GM21717 (cell line): ENCODE data around the gene TRAK1.

Source experiments
- ATAC-seq: cut with Tn5 transposase; IDR thresholded peaks from one replicate; pipeline ENCODE4 v1.9.1; 2021; ENCODE audit warnings: mild to moderate bottlenecking, moderate library complexity; ENCODE audit not compliant: unreplicated experiment

Gene TRAK1

GRCh38 chr3:42066516-42067181 is 24.5 kb upstream of the TRAK1 start:
- ATAC-seq, result no peak

DNA sequence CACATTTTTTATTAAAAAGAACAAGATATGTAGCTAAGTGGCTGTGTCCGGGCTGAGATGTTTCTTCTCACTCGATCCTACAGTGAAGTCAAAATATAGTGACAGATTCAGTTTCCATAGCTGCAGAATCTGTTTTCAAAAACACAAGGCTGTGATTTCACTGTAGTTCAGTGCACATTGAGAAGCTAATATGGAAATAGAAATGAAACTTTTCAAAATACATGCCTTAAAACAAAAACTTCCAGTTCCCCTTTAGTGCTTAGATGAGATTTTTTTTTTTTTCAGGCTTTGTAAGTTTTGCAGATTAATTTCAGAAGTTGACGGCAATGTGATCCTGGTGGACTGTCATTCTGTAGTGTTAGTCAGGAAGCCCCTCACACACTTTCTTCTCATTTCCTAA is 23.8 kb upstream of the TRAK1 start:
- peak; percentile 86 for ATAC-seq

DNA sequence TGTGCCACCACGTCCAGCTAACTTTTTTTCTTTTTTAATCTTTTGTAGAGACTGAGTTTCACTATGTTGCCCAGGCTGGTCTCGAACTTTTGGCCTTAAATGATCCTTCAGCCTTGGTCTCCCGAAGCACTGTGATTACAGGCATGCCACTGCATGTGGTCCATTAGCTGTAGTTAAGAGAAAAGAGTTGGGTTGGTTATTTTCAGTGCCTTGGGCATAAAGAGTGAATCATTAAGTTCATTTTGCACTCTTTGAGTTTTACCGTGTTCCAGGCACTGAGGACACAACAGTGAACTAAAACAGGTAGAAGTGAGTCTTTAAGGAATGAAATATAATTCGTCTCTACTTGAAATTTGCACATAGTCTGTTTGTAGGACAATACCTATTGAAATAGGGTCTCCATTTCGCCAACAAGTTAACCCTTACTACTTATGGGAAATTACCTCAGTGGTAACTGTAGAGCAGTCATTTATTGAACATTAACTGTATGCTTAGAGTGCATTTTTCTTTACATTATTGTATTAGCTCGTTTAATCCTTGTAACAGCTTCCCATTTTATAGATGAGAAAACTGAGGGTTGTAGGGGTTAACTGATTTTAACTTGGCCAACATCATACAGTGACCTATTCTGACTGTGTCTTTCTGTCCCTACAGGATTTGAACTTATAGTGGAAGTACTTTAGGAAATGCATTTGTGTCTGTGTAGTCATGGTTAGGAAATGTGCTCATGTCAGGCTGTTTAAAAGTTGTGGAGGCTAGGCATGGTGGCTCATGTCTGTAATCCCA is 22.7 kb upstream of the TRAK1 start:
- ATAC-seq, result no peak

- no peak for ATAC-seq
Measured at GRCh38 chr3:42070089-42070488, 21.1 kb upstream of the TRAK1 start.

DNA sequence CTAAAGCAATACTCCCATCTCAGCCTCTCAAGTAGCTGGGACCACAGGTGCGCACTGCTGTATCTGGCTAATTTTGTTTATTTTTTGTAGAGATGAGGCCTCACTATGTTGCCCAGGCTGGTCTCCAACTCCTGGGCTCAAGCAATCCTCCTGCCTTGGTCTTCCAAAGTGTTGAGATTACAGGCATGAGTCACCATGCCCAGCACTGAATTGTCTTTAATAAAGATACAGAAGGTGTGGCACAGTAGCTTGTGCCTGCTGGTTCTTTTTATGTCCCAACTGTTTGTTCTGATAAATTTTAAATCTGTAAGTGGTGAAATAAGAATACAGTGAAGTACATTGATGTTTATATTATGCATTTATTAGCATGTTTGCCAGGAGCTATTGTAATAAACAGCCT is 20.6 kb upstream of the TRAK1 start:
- ATAC-seq, result no peak

- ATAC-seq, result peak; percentile 54
Measured at GRCh38 chr3:42071904-42072812, 19.0 kb upstream of the TRAK1 start.

- no peak for ATAC-seq
Measured at GRCh38 chr3:42072831-42073301, 18.3 kb upstream of the TRAK1 start.

DNA sequence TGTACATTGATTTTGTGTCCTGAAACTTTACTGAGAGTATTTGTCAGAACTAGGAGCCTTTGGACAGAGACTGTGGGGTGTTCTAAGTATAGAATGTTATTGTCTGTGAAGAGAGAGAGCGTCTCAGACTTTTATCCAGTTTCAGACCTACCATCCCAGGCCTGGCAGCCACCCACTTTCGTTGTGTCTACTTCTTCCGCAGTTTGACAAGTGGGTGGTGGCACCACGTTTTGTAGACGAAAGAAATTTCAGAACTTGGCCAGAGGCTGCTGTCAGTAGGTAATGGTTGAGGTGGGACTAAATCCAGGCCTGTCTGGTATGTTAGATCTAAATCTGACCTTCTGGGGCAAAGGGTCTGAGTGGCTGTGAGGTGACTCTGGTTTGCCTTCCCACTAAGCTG is 13.4 kb upstream of the TRAK1 start:
- ATAC-seq, result no peak

- ATAC-seq, result no peak
Measured at GRCh38 chr3:42078677-42079076, 12.5 kb upstream of the TRAK1 start.

DNA sequence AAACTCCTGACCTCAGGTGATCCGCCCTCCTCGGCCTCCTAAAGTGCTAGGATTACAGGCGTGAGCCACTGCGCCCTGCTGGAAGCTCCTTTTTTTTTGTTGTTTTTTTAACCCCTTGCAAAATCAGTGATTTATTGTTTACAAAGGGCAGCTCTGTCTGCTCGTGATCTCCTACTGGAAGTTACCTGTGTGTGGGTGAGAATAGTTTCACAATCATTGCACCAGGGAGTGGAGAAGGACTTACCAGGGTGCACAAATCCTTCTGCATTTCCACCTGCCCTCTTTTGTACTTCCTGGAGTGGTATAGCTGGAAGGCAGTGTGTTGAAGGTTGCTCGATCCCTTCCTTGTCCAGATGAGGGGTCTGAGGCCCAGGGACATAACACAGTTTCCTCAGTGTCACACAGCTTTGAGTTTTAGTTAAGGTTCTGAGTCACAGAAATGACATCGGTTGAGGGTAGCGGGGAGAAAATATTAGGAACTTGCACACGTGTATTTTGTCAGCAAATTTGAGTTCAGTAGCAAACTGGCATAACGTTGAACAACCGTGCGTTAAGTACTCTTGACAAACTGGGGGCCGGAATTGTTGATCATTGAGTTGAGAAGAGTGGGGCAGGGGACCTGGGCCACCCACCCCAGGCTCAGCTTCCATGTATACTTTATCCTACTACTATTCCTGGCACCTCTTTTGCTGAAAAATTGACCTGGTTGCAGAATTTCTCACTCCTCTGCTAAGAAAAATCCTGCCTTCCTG is 11.3 kb upstream of the TRAK1 start:
- ATAC-seq, result no peak

DNA sequence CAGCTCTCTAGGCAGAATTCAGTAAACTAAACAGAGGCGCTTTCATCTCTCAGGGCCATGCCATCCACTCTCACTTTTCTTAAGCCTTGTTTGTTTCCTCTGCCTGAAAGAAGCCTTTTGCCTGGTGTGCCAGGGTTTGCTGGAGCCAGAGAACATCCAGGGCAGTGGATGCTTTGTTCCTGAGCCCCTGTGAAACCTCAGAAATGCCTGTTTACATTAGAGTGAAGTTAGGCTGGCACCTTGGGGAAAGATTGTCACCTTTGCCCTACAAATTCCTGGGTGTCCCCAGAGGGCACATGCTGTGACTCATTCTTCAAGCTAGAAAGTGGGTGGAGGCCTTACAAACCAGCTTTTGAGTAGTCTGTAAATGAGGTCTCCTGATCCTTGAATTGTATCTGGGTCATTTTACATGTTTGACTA is 10.7 kb upstream of the TRAK1 start:
- no peak for ATAC-seq

- no peak for ATAC-seq
Measured at GRCh38 chr3:42081838-42082473, 9.2 kb upstream of the TRAK1 start.

DNA sequence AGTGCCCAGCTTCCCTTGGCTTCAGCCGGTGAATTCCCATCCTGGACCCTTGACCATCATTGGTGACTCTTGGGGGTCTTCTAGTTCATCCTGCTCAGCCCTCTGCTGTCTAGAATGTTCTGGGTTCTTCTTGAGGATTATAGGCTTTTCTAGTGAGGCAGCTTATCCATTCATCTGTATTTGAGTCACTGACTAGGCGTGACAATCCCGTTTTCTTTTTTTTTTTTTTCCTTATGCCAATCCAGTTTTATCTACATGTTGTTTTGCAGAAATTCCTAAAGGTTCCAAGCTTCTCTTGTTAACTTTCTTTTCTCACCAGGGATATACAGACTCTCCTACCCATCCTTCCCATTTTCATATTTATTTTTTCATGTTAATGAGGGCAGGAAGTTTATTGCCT is 6.6 kb upstream of the TRAK1 start:
- ATAC-seq, result no peak

DNA sequence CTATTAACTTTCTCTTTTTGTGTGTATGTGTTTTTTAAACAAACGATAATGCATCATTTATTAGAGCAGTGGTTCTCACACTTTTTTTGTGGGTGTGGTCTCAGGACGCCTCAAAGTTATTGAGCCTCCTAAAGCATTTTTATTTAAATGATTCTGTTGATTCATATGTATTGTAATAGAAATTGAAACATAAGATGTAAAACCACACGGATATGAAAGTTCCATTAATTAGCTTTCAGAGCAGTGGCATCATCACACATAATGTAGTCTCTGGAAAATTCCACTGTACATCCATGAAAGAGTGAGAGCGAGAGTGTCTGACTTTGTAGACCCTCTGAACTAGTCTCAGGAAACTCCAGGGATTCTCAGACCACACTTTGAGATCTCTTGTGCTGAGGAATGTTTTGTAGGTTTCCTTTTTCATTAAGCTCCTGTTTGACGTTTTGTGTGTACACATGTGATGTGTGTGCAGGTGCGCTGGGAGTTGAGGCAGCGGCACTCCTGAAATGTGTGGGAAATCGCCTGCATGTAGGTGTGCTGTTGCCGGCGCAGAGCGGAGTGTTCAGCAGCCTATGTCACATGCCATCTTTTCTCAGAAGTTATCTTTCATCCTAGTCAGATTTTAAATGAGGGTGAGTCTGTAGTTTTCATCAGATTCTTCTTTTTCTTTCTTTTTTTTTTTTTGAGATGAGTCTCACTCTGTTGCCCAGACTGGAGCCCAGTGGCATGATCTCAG is 5.3 kb upstream of the TRAK1 start:
- no peak for ATAC-seq

DNA sequence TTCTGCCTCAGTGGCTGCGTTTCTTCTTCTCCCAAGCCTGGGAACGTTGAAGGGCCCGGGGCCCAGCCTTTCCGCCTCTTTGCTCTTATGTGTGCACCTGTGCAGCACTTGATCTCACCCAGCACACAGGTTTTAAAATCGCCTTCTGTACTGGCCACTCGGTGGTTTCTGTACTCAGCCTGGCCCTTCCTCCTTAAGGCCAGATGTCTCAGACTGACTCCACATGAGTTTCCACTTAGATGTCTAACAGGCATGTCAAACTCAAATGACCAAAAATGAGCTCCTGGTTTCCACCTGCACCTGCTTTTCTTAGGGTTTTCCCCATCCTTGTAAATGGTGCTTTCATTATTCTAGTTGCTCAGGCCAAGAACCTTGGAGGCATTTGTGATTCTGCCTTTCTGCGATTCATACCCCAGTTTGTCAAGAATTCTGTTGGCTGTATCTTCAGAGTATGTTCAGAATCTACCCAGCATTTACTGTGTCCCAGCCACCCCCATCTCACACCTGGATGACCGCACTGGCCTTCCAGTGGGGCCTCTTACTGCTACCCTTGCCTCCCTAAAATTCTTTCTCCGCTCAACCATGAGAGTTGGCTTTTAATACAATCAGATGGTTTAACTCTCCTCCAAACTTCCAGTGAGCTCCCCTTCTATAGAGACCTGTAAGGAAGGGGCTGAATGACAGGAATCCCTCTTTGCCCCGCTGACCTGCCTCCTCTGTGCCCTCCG is 2.2 kb upstream of the TRAK1 start:
- peak; percentile 45 for ATAC-seq

- peak; percentile 42 for ATAC-seq
Measured at GRCh38 chr3:42092006-42092405, 849 bp downstream of the TRAK1 start.

DNA sequence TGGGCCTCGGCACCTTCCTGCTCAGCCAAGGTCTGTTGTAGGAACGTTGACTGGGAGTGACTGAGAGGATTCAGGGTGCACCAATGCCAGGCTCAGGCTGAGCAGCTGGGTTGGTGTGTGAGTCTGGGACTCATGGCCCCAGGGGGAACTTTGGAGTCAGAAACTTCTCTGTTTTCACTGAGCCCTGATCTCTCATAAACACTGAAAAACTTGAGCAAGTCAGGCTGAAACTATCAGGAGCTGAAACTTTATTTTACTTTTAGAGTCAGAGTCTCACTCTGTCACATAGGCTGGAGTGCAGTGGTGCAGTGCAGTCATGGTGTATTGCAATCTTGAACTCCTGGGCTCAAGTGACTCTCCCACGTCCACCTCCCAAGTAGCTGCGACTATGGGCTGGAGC is 3.0 kb downstream of the TRAK1 start:
- peak; percentile 71 for ATAC-seq

- no peak for ATAC-seq
Measured at GRCh38 chr3:42094691-42095391, 3.7 kb downstream of the TRAK1 start.
